ENCODE data around the gene EXOC6B. TPM values are rescaled to one million over a fixed set of nuclear protein-coding genes. Genes with fewer than 3 reads are reported as not detected.
A peak's percentile ranks its signal among the peaks of the same experiment; 100 is the strongest.

EXOC6B gene
- total RNA-seq, 1 experiment from 2014 or later: 34.3 TPM

- no peaks in the 10 kb centered on the region for H3K9me3 ChIP-seq (ENCODE audit: insufficient read depth, low read depth)
- H3K27ac ChIP-seq: no peak overlapping the region
- no peaks in the 10 kb centered on the region for H4K20me1 ChIP-seq (ENCODE audit: insufficient read depth)
- intact Hi-C loops (cut with micrococcal nuclease; ENCODE audit: unreplicated experiment): loop anchor here (1.0 to 5.0 kb wide), 9 partner anchors 156 to 712 kb away; no protein-coding TSS in a partner anchor
- no peak overlapping the region for H3K4me3 ChIP-seq
- 0 out of 2 replicates have a peak, but pooled peaks cover 4% of the 10 kb centered on the region for H3F3A ChIP-seq (ENCODE audit: insufficient read depth, low read depth)
- peak; percentile 72 to 81 for DNase-seq
- no peaks in the 10 kb centered on the region for H3K9me2 ChIP-seq (ENCODE audit: insufficient read depth)
- peak overlapping the region; percentile 57 for H3K4me2 ChIP-seq
- no peaks in the 10 kb centered on the region for H3K79me2 ChIP-seq (ENCODE audit: low read depth)
- TF ChIP-seq EZH2 (IDR thresholded peaks at IDR 0.05; ENCODE audit: low read depth): no peak
- peak; percentile 94 for TF ChIP-seq CTCF (conservative IDR thresholded peaks at IDR 0.05)
- ChIA-PET POLR2A (ENCODE audit: unreplicated experiment) (interaction anchor here (0.6 kb wide), 1 partner anchor 34 kb away, joined by 6 read pairs; no protein-coding TSS in a partner anchor), CTCF (interaction anchor here (0.6 to 1.5 kb wide), 11 partner anchors 155 to 638 kb away, joined by 3 to 9 read pairs (median 4); no protein-coding TSS in a partner anchor)
- peaks cover 30% of the 10 kb centered on the region for H3K4me1 ChIP-seq (replicated peaks; ENCODE audit: insufficient read depth)
- no peak overlapping the region for H2AFZ ChIP-seq
- no TSS peak for BruUV-seq (replicated peaks)
- peaks cover 11% of the 10 kb centered on the region; the same call in 1 of the 2 replicates for H3K27me3 ChIP-seq (ENCODE audit: insufficient read depth, low read depth)
- H3K36me3 ChIP-seq (ENCODE audit: low read depth): no peaks in the 10 kb centered on the region
Measured at GRCh38 chr2:72150157-72150860, 675.5 kb downstream of the EXOC6B start.

GRCh38 chr2:72149556-72150156 is 676.2 kb downstream of the EXOC6B start:
- H3K4me3 ChIP-seq: peak overlapping the region; percentile 62; the same call in 1 of the 2 replicates
- DNase-seq: peak in 1 of 2 experiments; percentile 20
- peaks cover 30% of the 10 kb centered on the region for H3K4me1 ChIP-seq (replicated peaks; ENCODE audit: insufficient read depth)
- TF ChIP-seq EZH2 (IDR thresholded peaks at IDR 0.05; ENCODE audit: low read depth) (no peak), CTCF (conservative IDR thresholded peaks at IDR 0.05) (no peak)
- H2AFZ ChIP-seq: no peak overlapping the region; the same call in 1 of the 2 replicates
- no peaks in the 10 kb centered on the region for H3K9me3 ChIP-seq (ENCODE audit: insufficient read depth, low read depth)
- 0 out of 2 replicates have a peak, but pooled peaks cover 4% of the 10 kb centered on the region for H3F3A ChIP-seq (ENCODE audit: insufficient read depth, low read depth)
- CTCF ChIA-PET: interaction anchor here (0.6 to 1.5 kb wide), 11 partner anchors 155 to 637 kb away, joined by 3 to 9 read pairs (median 4); no protein-coding TSS in a partner anchor
- intact Hi-C loops (cut with micrococcal nuclease; ENCODE audit: unreplicated experiment): loop anchor here (1.0 to 5.0 kb wide), 10 partner anchors 155 to 713 kb away; no protein-coding TSS in a partner anchor
- BruUV-seq (replicated peaks): no TSS peak
- H3K79me2 ChIP-seq (ENCODE audit: low read depth): no peaks in the 10 kb centered on the region
- peaks cover 11% of the 10 kb centered on the region; the same call in 1 of the 2 replicates for H3K27me3 ChIP-seq (ENCODE audit: insufficient read depth, low read depth)
- POLR2A ChIA-PET (ENCODE audit: unreplicated experiment): interaction anchor here (0.6 kb wide), 1 partner anchor 34 kb away, joined by 6 read pairs; no protein-coding TSS in a partner anchor
- H3K27ac ChIP-seq: no peak overlapping the region
- no peaks in the 10 kb centered on the region for H3K36me3 ChIP-seq (ENCODE audit: low read depth)
- H3K9me2 ChIP-seq (ENCODE audit: insufficient read depth): no peaks in the 10 kb centered on the region
- H4K20me1 ChIP-seq (ENCODE audit: insufficient read depth): no peaks in the 10 kb centered on the region
- peak overlapping the region; percentile 92 for H3K4me2 ChIP-seq

GRCh38 chr2:72148837-72149555 is 676.8 kb downstream of the EXOC6B start:
- H3K27me3 ChIP-seq (ENCODE audit: insufficient read depth, low read depth): peaks cover 11% of the 10 kb centered on the region; the same call in 1 of the 2 replicates
- H3K4me2 ChIP-seq: peak overlapping the region; percentile 92
- H3K9me2 ChIP-seq (ENCODE audit: insufficient read depth): no peaks in the 10 kb centered on the region
- H3K79me2 ChIP-seq (ENCODE audit: low read depth): no peaks in the 10 kb centered on the region
- H2AFZ ChIP-seq: peak overlapping the region; percentile 82
- peak in 1 of 2 experiments; percentile 25 for DNase-seq
- intact Hi-C loops (cut with micrococcal nuclease; ENCODE audit: unreplicated experiment): loop anchor here (5.0 kb wide), 1 partner anchor 402 kb away; no protein-coding TSS in a partner anchor
- H3K4me3 ChIP-seq: peak overlapping the region; percentile 62
- H3K27ac ChIP-seq: no peak overlapping the region
- no peaks in the 10 kb centered on the region for H4K20me1 ChIP-seq (ENCODE audit: insufficient read depth)
- H3F3A ChIP-seq (ENCODE audit: insufficient read depth, low read depth): 0 out of 2 replicates have a peak, but pooled peaks cover 4% of the 10 kb centered on the region
- H3K9me3 ChIP-seq (ENCODE audit: insufficient read depth, low read depth): no peaks in the 10 kb centered on the region
- TF ChIP-seq CTCF (conservative IDR thresholded peaks at IDR 0.05): no peak
- no peak for TF ChIP-seq EZH2 (IDR thresholded peaks at IDR 0.05; ENCODE audit: low read depth)
- H3K36me3 ChIP-seq (ENCODE audit: low read depth): no peaks in the 10 kb centered on the region
- H3K4me1 ChIP-seq (replicated peaks; ENCODE audit: insufficient read depth): peaks cover 30% of the 10 kb centered on the region
- POLR2A ChIA-PET (ENCODE audit: unreplicated experiment): no interaction called here
- no TSS peak for BruUV-seq (replicated peaks)
- CTCF ChIA-PET: interaction anchor here (0.6 to 1.5 kb wide), 7 partner anchors 25 to 1028 kb away, joined by 3 to 13 read pairs (median 6); no protein-coding TSS in a partner anchor
